Measurements from ENCODE around the gene OR2C3. TPM values are rescaled to one million over a fixed set of nuclear protein-coding genes. Genes with fewer than 3 reads are reported as not detected.

Gene OR2C3
- total RNA-seq, 1 experiment from 2014 or later: not detected

DNA sequence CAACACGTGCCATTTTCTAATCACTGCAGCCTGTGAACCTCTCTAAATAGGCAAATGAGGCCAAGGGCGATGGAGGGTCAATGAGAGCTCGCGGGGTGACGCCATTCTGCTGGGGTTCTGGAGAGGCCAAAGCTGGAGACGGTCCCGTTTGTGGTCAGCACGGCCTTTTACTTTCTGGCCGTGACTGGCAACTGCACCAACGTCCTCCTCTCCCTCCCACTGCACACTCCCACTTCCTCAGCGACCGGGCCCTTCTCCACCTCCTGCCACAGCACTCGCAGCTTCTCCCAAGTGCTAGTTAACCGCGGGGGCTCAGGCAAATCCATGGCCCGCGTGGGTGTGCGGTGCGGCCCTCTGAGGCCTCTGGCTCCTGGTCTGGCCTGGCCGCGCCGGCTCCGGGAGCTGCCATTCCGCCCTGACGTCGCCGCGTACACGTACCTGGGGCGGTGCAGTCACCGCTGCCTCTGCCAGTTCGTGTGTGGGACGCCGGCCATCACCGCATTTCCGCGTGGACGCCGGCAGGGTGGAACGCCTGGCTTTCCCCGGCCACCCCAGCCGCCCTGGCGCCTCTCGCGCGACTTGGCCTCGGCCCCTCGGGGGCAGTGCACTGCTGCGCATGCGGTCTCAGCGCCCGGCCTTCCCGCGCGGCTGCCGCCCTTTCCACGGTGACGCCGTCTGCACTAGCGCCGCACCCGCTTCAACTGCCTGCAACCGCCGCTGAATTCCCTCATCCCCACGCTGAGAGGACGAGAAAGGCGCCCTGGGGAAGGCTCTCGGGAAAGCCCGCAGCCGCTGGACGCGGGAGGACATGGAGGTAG lies 18.2 kb downstream of the OR2C3 start:
- Histone ChIP-seq H3K36me3 (ENCODE audit: control insufficient read depth in 1 of 2, insufficient read depth in 2 of 2, low read length in 2 of 2) (no peaks in the 10 kb centered on the region), H3K9me2 (ENCODE audit: insufficient read depth) (no peaks in the 10 kb centered on the region), H4K20me1 (ENCODE audit: insufficient read depth) (no peaks in the 10 kb centered on the region), H3K4me3 (replicated peaks in 1 of 2; ENCODE audit: low read depth in 1 of 2, low read length in 2 of 2) (no peak overlapping the region), H3K27me3 (ENCODE audit: insufficient read depth, low read length) (no peaks in the 10 kb centered on the region), H3K9ac (ENCODE audit: low read length) (no peak overlapping the region), H3K79me2 (ENCODE audit: insufficient read depth, low read length) (no peaks in the 10 kb centered on the region), H3K4me2 (ENCODE audit: low read length) (no peak overlapping the region), H2AFZ (ENCODE audit: low read depth, low read length, poor library complexity, severe bottlenecking) (no peak overlapping the region), H3K9me3 (ENCODE audit: control insufficient read depth in 1 of 2, insufficient read depth in 1 of 2, low read depth in 1 of 2, low read length in 2 of 2) (no peaks in the 10 kb centered on the region), H3K27ac (ENCODE audit: low read depth, low read length) (no peak overlapping the region), H3K4me1 (ENCODE audit: control insufficient read depth in 1 of 2, insufficient read depth in 2 of 2, low read length in 2 of 2) (no peaks in the 10 kb centered on the region)
- TF ChIP-seq ZFX (IDR thresholded peaks at IDR 0.05) (no peak), TCF7L2 (IDR thresholded peaks at IDR 0.05; ENCODE audit: borderline replicate concordance, extremely low read depth, insufficient read depth, insufficient read length) (no peak), CBX3 (IDR thresholded peaks at IDR 0.05; ENCODE audit: low read depth) (no peak), CEBPB (IDR thresholded peaks at IDR 0.05; ENCODE audit: low read depth) (no peak), EZH2 (IDR thresholded peaks at IDR 0.05) (no peak), SIN3A (IDR thresholded peaks at IDR 0.05; ENCODE audit: low read depth) (no peak), ZNF274 (IDR thresholded peaks at IDR 0.05; ENCODE audit: low read depth, low read length) (no peak), EGR1 (IDR thresholded peaks at IDR 0.05; ENCODE audit: low read depth) (no peak)
- TF ChIP-seq, protein P1, sequence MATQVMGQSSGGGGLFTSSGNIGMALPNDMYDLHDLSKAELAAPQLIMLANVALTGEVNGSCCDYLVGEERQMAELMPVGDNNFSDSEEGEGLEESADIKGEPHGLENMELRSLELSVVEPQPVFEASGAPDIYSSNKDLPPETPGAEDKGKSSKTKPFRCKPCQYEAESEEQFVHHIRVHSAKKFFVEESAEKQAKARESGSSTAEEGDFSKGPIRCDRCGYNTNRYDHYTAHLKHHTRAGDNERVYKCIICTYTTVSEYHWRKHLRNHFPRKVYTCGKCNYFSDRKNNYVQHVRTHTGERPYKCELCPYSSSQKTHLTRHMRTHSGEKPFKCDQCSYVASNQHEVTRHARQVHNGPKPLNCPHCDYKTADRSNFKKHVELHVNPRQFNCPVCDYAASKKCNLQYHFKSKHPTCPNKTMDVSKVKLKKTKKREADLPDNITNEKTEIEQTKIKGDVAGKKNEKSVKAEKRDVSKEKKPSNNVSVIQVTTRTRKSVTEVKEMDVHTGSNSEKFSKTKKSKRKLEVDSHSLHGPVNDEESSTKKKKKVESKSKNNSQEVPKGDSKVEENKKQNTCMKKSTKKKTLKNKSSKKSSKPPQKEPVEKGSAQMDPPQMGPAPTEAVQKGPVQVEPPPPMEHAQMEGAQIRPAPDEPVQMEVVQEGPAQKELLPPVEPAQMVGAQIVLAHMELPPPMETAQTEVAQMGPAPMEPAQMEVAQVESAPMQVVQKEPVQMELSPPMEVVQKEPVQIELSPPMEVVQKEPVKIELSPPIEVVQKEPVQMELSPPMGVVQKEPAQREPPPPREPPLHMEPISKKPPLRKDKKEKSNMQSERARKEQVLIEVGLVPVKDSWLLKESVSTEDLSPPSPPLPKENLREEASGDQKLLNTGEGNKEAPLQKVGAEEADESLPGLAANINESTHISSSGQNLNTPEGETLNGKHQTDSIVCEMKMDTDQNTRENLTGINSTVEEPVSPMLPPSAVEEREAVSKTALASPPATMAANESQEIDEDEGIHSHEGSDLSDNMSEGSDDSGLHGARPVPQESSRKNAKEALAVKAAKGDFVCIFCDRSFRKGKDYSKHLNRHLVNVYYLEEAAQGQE (IDR thresholded peaks at IDR 0.05; ENCODE audit: low read depth): no peak
- TF ChIP-seq, protein P2, sequence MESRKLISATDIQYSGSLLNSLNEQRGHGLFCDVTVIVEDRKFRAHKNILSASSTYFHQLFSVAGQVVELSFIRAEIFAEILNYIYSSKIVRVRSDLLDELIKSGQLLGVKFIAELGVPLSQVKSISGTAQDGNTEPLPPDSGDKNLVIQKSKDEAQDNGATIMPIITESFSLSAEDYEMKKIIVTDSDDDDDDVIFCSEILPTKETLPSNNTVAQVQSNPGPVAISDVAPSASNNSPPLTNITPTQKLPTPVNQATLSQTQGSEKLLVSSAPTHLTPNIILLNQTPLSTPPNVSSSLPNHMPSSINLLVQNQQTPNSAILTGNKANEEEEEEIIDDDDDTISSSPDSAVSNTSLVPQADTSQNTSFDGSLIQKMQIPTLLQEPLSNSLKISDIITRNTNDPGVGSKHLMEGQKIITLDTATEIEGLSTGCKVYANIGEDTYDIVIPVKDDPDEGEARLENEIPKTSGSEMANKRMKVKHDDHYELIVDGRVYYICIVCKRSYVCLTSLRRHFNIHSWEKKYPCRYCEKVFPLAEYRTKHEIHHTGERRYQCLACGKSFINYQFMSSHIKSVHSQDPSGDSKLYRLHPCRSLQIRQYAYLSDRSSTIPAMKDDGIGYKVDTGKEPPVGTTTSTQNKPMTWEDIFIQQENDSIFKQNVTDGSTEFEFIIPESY (IDR thresholded peaks at IDR 0.05; ENCODE audit: extremely low read depth, insufficient replicate concordance, low read length): no peak
- TF ChIP-seq, protein P3, sequence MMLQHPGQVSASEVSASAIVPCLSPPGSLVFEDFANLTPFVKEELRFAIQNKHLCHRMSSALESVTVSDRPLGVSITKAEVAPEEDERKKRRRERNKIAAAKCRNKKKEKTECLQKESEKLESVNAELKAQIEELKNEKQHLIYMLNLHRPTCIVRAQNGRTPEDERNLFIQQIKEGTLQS (IDR thresholded peaks at IDR 0.05): no peak
- intact Hi-C loops (cut with micrococcal nuclease): no loop called here
- BruUV-seq (replicated peaks): no TSS peak
- RAD21 ChIA-PET (ENCODE audit: low non-redundant PET in 1 of 2, low total read pairs in 2 of 2, uncharacterized antibody in 2 of 2, unreplicated experiment in 2 of 2): no interaction called here
- POLR2A ChIA-PET: no interaction called here
- DNase-seq (ENCODE audit: low read depth, low spot score) (no peak), ATAC-seq (no peak)
- CTCF ChIA-PET: no interaction called here

Data from HCT116 (cell line).